NB4 (cell line): ENCODE measurements around the gene SYTL5.

Source experiments
- DNase-seq: peaks from one replicate; pipeline ENCODE4 v3.0.0; 2010; ENCODE audit warnings: low read depth
- H3K4me3 ChIP-seq: one replicate; pipeline ENCODE4 v1.5.1; 2011; ENCODE audit warnings: mild to moderate bottlenecking, low read depth, low read length, moderate library complexity
- MYC ChIP-seq: IDR thresholded peaks from 2 replicates; pipeline ENCODE4 v1.6.1; 2011; ENCODE audit warnings: low read depth, low read length
- POLR2A ChIP-seq: IDR thresholded peaks from 2 replicates; pipeline ENCODE4 v1.6.1; 2011; ENCODE audit warnings: mild to moderate bottlenecking; ENCODE audit not compliant: insufficient read length; ENCODE audit errors: extremely low read depth
- TF ChIP-seq, protein P1 (sequence below): IDR thresholded peaks from one replicate; pipeline ENCODE4 v1.5.1; 2012; ENCODE audit warnings: low read depth, low read length
- TF ChIP-seq, protein P2 (sequence below): IDR thresholded peaks from 2 replicates; pipeline ENCODE4 v1.6.1; 2011; ENCODE audit warnings: low read depth, low read length

The SYTL5 gene

DNA sequence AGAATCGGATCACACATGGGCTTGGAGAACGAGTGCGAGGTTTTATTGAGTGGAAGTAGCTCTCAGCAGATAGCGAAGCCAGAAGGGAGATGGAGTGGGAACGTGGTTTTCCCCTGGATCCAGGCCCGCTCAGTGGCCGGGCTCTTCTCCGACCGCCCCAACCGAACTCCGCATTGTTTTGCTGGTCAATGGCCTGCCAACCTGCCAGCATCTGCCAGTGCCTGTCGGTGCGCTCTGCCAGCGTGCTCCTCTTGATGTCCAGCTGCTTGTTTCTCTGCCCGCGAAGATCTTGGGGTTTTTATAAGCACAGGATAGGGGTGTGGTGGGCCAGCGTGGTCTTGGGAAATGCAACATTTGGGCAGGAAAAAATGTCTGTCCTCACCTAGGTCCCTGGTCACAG, 5.6 kb upstream of the SYTL5 start:
- TF ChIP-seq, protein P1, sequence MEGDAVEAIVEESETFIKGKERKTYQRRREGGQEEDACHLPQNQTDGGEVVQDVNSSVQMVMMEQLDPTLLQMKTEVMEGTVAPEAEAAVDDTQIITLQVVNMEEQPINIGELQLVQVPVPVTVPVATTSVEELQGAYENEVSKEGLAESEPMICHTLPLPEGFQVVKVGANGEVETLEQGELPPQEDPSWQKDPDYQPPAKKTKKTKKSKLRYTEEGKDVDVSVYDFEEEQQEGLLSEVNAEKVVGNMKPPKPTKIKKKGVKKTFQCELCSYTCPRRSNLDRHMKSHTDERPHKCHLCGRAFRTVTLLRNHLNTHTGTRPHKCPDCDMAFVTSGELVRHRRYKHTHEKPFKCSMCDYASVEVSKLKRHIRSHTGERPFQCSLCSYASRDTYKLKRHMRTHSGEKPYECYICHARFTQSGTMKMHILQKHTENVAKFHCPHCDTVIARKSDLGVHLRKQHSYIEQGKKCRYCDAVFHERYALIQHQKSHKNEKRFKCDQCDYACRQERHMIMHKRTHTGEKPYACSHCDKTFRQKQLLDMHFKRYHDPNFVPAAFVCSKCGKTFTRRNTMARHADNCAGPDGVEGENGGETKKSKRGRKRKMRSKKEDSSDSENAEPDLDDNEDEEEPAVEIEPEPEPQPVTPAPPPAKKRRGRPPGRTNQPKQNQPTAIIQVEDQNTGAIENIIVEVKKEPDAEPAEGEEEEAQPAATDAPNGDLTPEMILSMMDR: no peak
- TF ChIP-seq, protein P2, sequence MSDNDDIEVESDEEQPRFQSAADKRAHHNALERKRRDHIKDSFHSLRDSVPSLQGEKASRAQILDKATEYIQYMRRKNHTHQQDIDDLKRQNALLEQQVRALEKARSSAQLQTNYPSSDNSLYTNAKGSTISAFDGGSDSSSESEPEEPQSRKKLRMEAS: no peak
- TF ChIP-seq MYC (no peak), POLR2A (no peak)
- no peak overlapping the region for H3K4me3 ChIP-seq
- DNase-seq: no peak

DNA sequence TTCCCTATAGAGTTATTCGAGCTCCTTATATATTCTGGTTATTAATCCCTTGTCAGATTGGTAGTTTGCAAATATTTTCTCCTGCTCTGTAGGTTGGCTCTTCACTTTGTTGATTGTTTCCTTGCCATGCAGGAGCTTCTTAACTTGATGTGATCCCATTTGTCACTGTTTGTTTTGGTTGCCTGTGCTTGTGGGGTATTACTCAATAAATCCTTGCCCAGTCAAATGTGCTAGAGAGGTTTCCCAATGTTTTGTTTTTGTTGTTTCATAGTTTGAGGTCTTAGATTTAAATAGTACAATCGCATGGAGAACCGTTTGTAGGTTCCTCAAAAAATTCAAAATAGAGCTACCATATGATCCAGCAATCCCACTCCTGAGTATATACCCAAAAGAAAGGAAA, 2.3 kb upstream of the SYTL5 start:
- TF ChIP-seq MYC (no peak), POLR2A (no peak)
- TF ChIP-seq, protein P2: no peak
- TF ChIP-seq, protein P1: no peak
- DNase-seq: no peak
- H3K4me3 ChIP-seq: no peak overlapping the region

DNA sequence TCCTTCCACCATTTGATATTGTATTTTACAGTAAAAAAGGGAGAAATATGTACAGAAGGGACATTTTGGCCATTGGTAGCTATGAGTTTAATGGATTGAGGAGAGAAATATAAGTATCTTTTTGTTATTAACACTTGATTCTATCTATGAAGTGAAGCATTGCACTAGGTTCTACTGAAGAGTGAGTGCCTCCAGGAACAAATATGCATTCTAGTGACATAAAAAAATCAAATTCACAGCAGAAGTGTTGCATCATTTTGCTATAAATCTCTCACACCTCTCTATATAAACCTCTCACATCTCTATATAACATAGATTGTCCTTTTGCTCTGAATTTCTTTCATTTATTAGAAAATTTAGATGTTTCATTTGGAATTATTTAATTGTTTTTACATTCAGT, 425 bp downstream of the SYTL5 start:
- TF ChIP-seq MYC (no peak), POLR2A (no peak)
- TF ChIP-seq, protein P1: no peak
- TF ChIP-seq, protein P2: no peak
- H3K4me3 ChIP-seq: no peak overlapping the region
- DNase-seq: no peak

DNA sequence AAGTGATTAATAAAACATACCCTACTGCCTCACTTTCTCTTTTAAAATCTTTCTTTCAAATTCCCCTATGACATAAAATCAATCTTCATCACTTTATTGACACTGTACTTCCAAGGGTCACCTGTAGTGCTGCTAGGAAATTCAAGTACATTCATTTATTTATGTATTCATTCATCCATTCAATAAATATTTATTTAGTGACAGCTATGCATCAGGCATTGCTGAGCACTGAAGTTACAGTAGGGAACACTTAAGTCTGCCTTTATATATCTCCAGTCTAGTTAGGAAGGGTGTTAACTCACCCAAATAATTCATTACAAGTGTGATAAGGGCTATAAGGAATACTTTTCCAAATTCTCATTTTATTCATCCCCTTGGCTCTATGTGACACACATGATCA, 2.3 kb downstream of the SYTL5 start:
- DNase-seq: no peak
- H3K4me3 ChIP-seq: no peak overlapping the region
- no peak for TF ChIP-seq POLR2A

DNA sequence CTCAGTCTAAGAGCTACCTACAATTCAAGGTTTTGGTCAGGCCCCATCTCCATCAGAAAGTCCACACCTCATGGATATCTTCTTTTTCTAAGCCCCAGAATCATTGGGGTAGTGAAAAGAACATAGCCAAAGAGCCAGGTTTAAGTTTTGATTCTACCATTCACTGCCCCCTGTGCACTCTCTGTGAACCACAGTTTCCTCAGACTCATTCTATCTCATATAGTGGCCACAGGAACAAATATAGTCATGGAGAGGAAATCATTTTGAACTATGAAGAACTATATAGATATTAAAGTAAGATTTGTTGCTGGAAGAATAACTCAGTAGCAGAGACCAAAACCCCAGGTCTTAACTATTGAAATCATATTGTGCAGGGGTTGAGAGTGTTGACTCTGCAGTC, 3.3 kb downstream of the SYTL5 start:
- DNase-seq: no peak
- TF ChIP-seq MYC (no peak), POLR2A (no peak)
- TF ChIP-seq, protein P2: no peak
- TF ChIP-seq, protein P1: no peak
- no peak overlapping the region for H3K4me3 ChIP-seq

DNA sequence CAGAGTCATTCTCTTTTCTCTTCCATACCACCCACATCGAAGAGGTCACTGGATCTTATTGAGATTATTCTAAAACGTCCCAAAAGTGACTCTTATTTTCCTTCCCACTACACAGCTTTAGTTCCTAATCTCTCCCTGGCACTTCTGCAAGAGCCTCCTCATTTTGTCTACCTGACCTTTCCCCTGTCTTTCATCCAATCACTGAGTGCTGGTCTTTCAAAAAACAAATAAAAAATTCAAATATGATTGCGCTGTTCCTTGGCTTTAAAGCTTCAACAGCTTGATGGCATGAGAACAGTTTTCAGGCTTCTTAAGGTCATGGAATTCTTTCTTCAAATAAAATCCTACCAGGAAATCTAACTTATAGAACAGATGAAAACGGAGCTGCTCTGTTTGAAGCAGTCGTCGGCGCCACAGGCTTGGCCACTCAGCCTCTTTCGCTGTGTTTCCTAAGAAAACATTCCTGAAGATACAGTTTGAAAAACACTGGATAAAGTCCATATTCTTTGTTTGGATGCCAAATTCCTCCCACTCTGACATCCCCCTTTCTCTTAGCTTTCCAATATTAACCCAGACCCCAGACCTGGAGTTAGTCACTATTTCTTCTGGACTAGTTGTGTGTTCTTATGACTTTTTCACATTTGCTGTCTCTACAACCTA, 12.5 kb downstream of the SYTL5 start:
- no peak overlapping the region for H3K4me3 ChIP-seq

DNA sequence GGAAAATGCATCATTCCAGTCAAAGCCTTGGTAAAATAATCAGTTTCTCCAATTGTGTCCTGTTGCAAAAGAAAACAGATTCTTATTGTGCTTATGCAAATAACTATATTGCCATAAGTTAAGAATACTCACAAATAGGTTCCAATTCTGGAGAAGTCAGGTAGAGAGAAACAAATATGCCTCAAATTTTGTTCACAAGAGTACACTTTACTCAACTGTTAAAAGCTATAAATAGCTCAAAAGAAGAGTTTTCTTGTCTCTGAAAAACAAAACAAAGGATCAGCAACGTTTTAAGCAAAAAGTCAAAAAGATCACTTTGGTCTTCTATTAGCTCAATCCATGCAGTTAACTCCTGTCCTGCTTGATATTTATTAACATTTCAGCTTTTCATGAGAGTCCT, 21.9 kb downstream of the SYTL5 start:
- H3K4me3 ChIP-seq: no peak overlapping the region
- no peak for DNase-seq
- TF ChIP-seq POLR2A: no peak
- TF ChIP-seq, protein P1: no peak
- TF ChIP-seq MYC: no peak
- TF ChIP-seq, protein P2: no peak

More for the DNA sequence above, 12.5 kb downstream of the SYTL5 start:
- TF ChIP-seq, protein P2: no peak
- DNase-seq: no peak
